HG02852 (cell line): ENCODE measurements around the gene MTCL1.

Experiments used
- ATAC-seq: cut with Tn5 transposase; IDR thresholded peaks from one replicate; pipeline ENCODE4 v1.9.1; 2021; ENCODE audit warnings: mild to moderate bottlenecking, moderate library complexity; ENCODE audit not compliant: unreplicated experiment

Gene MTCL1

GRCh38 chr18:8766559-8767293 is 61.4 kb downstream of the MTCL1 start:
- no peak for ATAC-seq

DNA sequence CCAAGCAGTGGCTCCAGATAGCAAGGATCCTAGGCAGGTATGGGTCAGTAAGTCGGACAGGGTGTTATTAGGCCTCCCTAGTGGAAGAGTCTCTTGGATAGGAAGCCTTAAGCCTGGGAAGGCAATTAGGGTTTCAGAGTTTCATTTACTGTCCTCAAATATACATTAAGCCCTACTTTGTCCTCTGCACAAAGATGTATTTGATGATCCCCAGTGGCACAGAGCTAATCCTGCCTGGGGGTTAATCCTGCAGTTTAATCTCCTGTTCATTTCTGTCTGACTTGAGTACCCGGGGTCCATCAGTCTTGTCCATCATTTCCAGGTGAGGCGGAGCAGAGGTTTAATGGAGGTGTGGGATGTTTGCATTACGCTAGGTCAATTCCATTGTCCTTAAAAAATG is 62.0 kb downstream of the MTCL1 start:
- ATAC-seq: no peak

GRCh38 chr18:8769509-8770095 is 64.2 kb downstream of the MTCL1 start:
- ATAC-seq: no peak

- ATAC-seq: no peak
Observed at GRCh38 chr18:8770657-8771056, 65.3 kb downstream of the MTCL1 start.

- ATAC-seq: no peak
Observed at GRCh38 chr18:8771930-8772329, 66.6 kb downstream of the MTCL1 start.

GRCh38 chr18:8773980-8774379 is 68.6 kb downstream of the MTCL1 start:
- no peak for ATAC-seq

DNA sequence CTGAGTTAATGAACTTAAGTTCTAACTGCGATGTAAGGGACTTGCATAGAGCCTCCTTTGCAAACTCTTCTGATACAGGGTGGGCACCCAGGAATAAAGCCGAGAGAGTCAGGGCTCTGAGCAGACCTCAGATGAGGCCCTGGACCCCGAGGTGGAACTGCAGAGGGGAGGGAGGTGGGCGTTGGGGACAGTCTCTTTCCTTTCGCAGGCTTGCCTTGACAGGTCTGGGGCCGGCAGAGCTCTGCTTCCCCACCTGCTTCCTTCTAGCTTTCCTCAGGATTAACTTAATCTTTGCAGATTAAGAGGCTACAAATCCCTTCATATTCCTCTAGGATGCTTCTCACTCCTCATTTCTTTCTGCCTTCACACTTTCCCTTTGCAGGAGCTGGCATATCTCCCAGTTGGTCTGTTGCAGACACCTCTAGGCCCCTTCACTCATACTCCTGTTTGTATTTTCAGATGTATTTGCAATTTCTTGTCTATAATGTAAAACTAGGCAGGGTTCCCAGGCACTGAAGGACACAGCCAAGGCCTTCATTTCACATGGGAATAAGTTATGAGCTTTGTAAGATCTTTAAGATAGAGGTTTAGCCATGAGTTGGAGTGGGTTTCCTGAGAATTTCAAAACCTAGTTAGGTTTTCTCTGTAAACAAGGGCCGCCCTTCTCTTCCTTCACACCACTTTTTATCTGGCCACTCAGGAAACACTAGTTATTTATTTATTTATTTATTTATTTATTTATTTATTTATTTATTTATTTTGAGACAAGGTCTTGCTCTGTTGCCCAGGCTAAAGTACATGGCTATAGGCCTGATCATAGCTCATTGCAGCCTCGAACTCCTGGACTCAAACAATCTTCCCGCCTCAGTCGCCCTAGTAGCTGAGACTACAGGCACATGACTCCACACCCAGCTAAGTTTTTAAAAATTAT is 70.9 kb downstream of the MTCL1 start:
- no peak for ATAC-seq

DNA sequence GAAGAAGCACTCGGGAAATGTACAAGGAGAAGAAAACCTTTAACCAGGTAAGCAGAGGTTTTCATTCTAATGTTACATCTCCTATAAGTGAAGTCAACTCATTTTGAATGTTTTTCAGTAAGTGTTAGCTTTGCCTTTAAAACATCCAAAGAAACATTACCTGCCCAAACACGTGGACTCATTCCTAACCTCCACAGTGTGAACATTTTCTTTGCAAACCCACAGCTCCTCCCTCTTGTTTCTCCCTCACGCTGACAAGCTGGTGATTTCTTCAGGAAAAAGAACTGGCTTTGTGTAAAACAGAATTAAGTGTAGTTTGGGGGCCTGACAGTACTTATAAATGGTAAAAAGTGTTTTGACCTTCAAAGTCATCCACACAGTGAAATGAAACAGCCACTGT is 72.5 kb downstream of the MTCL1 start:
- no peak for ATAC-seq

GRCh38 chr18:8778386-8778785 is 73.0 kb downstream of the MTCL1 start:
- ATAC-seq: no peak

GRCh38 chr18:8778824-8779223 is 73.5 kb downstream of the MTCL1 start:
- ATAC-seq: no peak

DNA sequence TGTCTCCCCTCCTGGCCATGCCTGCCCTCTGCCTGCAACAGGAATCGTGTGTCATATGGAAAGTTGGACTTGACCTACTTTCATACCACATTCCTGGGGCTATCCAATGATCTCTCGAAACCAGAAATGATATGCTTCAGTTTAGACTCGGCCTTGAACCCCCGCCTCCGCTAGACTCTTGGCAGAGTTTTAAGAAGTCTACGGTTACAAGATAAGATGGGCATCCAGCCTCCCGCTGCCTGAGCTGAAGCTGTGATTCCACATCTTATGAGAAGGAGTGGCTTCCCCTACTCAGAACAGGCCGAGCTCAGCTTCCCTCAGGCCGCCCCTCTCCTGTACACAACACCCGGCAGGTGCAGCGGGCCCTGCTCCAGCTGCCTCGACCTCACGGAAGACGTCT is 73.9 kb downstream of the MTCL1 start:
- ATAC-seq: no peak

DNA sequence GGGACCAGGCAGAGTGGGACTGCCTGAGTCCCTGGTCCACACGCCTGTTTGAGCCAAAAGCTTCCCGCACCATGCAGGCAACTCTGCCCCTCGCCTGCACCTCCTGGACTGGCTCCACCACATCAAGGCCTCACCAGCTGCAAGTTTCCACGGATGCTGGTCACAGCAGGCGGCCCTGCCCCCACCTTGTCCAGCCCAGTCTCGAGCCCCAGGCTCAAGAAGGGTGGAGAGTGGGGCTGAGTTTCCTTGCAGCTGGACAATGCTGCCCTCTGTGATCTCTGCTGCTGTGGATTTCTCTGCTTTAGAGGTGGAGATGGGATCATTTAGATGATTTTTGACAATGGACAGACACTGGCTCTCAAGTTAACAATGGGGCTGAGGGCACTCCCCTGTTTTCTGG is 74.9 kb downstream of the MTCL1 start:
- no peak for ATAC-seq

- ATAC-seq: no peak
Observed at GRCh38 chr18:8781671-8782070, 76.3 kb downstream of the MTCL1 start.

GRCh38 chr18:8783335-8783993 is 78.1 kb downstream of the MTCL1 start:
- ATAC-seq: no peak

DNA sequence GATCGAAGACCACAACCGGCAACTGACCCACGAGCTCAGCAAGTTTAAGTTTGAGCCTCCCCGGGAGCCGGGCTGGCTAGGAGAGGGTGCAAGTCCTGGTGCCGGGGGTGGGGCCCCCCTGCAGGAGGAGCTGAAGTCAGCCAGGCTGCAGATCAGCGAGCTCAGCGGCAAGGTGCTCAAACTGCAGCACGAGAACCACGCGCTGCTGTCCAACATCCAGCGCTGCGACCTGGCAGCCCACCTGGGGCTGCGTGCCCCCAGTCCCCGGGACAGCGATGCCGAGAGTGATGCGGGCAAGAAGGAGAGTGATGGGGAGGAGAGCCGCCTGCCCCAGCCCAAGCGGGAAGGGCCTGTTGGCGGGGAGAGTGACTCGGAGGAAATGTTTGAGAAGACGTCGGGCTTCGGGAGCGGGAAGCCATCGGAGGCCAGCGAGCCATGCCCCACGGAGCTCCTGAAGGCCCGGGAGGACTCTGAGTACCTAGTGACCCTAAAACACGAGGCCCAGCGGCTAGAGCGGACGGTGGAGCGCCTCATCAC is 78.7 kb downstream of the MTCL1 start:
- no peak for ATAC-seq

- ATAC-seq: no peak
Observed at GRCh38 chr18:8785261-8785660, 79.9 kb downstream of the MTCL1 start.

GRCh38 chr18:8785855-8786482 is 80.6 kb downstream of the MTCL1 start:
- ATAC-seq: no peak

DNA sequence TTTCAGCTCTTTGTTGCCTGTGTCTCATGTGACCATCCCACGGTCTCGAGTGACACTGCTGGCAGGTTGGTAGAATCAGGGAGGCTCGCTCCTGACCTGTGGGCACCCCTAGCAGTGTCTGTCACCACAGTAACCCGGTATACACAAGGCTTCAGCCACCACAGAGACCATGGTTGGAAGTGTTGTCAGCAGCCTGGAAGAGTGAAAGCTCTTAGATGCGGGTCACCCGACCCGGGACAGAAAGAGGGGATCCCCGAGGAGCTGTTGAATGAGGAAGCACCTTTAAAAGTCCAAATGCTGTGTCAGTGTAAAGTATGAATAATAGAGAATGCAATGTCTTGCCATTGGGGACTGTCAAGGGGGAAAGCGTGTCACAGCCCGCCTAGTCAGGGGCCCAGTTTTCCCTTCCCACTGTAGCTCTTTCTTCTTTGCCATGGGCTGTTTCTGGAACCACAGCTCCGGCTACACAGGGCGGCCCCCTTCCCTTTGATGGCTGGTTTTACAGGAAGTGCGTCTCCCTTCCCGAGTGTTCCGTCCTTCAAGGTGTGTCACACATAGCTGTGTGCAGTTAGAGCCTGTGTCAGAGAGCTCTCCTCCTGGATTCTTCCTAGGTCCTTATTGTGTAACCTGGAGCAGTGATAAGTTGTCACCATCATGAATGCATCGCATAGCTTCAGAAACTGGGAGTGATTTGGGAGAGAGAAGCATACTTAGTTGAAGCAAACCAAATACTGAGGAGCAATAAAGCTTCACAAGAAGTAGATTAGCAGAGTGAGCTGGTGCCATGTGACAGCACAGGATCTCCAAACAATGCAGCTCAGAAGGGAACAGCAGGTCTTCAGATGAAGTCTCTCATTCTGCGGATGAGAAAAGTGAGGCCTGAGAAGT is 81.4 kb downstream of the MTCL1 start:
- no peak for ATAC-seq

GRCh38 chr18:8787371-8787670 is 82.0 kb downstream of the MTCL1 start:
- ATAC-seq: no peak

- no peak for ATAC-seq
Observed at GRCh38 chr18:8787794-8788193, 82.4 kb downstream of the MTCL1 start.
